ENCODE measurements around the gene PIGB.
"Not testable (repeated sequence)": the region's sequence is repeated elsewhere in the genome, so short reads cannot be mapped to it uniquely, and the experiment has no call there.

Gene PIGB

DNA sequence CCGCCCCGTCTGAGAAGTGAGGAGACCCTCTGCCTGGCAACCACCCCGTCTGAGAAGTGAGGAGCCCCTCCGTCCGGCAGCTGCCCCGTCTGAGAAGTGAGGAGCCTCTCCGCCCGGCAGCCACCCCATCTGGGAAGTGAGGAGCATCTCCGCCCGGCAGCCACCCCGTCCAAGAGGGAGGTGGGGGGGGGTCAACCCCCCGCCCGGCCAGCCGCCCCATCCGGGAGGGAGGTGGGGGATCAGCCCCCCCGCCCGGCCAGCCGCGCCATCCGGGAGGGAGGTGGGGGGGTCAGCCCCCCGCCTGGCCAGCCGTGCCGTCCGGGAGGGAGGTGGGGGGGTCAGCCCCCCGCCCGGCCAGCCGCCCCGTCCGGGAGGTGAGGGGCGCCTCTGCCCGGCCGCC is 16.2 kb upstream of the PIGB start:
- not testable (repeated sequence) for DNase-seq

- DNase-seq: no peak
Measured at GRCh38 chr15:55319537-55320237, 665 bp downstream of the PIGB start.

DNA sequence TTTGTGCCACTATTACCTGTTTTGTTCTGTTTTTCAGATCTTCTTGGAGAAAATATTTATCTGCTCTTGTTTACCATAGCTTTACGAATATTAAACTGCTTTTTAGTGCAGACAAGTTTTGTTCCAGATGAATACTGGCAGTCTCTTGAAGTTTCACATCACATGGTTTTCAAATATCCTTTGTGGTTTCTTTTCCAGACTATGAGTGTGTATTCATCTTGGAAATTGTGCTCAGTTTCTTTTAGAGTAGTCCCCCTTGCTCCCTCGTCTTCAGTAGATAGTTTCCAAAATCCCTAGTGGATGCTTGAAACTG is 1.2 kb downstream of the PIGB start:
- no peak for DNase-seq

GRCh38 chr15:55320963-55321362 is 1.9 kb downstream of the PIGB start:
- no peak for DNase-seq

GRCh38 chr15:55322467-55322866 is 3.4 kb downstream of the PIGB start:
- DNase-seq: no peak

- no peak for DNase-seq
Measured at GRCh38 chr15:55327387-55327786, 8.4 kb downstream of the PIGB start.

DNA sequence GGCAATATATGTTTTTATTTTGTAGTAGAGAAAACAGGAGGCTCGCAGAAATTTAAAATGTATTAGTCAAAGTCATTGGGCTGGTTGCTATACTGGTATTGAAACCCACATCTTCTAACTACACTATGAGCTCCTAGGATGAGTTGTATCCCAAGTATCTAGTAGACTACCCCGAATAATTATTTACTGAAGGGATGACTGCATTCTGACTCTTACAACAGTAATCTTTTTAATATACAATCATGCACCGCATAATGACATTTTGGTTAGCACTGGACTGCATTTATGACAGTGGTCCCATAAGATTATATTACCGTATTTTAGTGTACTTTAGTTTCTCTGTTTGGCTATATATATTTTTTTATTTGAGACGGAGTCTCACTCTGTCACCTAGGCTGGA is 15.3 kb downstream of the PIGB start:
- no peak for DNase-seq

DNA sequence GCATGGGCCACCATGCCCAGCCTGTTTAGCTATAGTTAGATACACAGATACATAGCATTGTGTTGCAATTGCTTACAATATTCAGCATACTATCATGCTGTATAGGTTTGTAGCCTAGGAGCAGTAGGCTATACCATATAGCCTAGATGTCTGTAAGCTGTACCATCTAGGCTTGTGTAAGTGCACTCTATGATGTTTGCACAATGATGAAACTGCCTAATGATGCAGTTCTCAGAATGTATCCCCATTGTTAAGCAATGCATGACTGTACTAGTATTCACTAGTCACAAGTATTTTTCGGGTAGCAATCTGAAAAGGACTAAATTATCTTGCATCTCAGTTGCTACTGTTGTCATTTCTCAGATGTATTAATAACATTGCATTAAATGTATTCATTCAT is 16.0 kb downstream of the PIGB start:
- no peak for DNase-seq

GRCh38 chr15:55337160-55337559 is 18.1 kb downstream of the PIGB start:
- DNase-seq: no peak

DNA sequence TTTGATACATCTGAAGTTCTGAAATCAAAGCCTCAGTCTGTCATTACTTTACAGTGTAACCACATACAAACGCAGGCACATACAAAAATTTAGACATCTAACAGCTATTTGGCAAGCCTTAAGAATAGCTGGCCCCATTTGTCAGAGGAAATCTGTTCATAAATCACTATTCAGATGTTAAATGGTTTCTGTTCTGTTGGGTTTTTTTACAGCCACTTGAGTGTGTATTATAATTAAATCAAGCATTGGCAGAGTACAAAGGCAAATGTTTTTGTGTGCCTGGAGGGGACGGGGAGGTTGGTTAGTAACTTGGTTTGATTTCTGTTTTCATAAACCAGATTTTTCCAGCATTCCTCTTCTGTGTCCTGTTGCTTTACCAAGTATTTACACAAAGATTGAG is 24.1 kb downstream of the PIGB start:
- DNase-seq: no peak

DNA sequence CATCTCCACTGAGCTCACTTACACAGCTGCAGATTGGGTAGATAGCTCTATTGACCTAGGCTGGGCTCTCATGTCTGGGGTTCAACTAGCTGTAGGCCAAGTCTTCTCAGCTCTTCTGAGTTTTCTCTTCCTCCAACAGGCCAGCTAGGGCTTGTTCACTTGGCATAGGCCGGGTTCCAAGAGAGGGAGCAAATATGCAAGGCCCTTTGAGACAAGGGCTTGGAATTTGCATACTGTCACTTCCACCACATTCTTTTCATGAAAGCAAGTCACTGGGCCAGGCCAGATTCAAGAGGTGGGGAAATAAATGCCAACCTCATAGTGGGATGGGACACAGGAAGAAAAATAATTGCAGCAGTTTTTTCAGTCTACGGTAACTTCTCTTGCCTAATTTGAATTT is 25.2 kb downstream of the PIGB start:
- DNase-seq: no peak

GRCh38 chr15:55348281-55348778 is 29.3 kb downstream of the PIGB start:
- DNase-seq: no peak

GRCh38 chr15:55349282-55349681 is 30.3 kb downstream of the PIGB start:
- DNase-seq: no peak

DNA sequence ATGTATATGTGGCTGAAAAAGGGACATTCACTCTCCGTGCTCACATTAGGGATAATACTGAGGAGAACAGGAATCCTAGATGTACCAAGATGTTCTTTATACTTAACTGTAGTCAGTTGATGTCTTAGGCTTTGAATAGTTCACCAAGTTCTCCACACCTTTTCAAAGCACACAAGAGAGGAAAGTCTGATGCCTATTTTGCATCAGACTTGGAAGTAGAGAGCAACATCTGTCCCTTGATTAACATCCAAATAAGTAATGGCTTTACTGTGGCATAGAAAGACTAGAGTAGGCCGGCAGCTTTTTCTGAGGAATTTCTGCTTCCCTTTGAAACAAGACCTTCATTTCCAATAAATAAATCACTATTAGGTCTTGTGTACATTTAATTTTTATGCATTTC is 34.0 kb downstream of the PIGB start:
- no peak for DNase-seq

GRCh38 chr15:55356985-55357585 is 38.1 kb downstream of the PIGB start:
- DNase-seq: no peak

GRCh38 chr15:55357774-55358173 is 38.8 kb downstream of the PIGB start:
- no peak for DNase-seq

- no peak for DNase-seq
Measured at GRCh38 chr15:55358471-55358870, 39.4 kb downstream of the PIGB start.

DNA sequence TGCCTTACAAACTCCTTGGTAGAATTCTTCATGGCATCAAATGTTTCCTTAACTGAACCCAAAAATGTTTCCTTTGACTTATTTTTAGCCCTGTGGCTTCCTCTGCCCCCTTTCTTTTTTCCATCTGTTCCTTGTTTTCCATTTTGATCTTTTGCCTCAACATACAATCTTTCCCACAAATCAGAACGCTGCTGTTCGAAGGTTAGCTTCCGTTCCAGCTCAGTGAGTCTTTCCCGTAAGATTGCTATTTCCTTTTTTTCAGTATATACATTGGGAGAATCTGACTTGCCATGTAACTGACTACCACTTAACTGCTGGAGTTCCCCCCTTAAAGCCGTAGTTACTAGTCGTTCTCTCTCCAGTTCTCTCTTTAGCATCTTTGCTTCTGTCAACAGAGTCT is 41.2 kb downstream of the PIGB start:
- no peak for DNase-seq

GRCh38 chr15:55361048-55361447 is 42.0 kb downstream of the PIGB start:
- DNase-seq: no peak

DNA sequence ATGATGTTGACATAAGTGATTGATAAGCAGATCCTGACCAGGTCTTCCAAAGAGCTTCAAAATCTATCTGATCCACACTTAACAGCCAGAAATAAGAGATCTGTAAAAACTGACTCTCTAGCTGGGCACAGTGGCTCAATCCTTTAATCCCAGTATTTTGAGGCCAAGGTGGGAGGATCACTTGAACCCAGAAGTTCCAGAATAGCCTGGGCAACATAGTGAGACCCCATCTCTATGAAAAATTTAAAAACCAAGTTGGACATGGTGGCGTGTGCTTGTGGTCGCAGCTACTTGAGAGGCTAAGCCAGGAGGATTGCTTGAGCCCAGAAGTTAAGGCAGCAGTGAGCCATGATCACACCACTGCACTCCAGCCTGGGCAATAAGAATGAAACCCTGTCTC is 43.6 kb downstream of the PIGB start:
- no peak for DNase-seq

GRCh38 chr15:55366981-55367380 is 48.0 kb downstream of the PIGB start:
- DNase-seq: no peak

GRCh38 chr15:55372701-55373440 is 53.8 kb downstream of the PIGB start:
- DNase-seq: no peak

DNA sequence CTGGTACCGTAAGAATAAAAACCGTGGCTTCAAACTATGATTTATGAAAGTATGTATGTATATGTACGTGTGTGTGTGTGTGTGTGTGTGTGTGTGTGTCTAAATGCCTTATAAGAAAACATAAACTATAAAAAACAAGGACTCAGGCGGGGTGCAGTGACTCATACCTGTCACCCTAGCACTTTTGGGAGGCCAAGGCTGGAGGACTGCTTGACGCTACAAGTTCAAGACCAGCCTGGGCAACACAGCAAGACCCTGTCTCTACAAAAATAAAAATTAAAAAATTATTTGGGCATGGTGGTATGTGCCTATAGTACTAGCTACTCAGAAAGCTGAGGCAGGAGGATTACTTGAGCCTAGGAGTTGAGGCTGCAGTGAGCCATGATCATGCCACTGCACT is 60.1 kb downstream of the PIGB start:
- no peak for DNase-seq

GRCh38 chr15:55381595-55381994 is 62.6 kb downstream of the PIGB start:
- DNase-seq: no peak

All from activated CD4-positive, alpha-beta T cell treated with anti-CD3 and anti-CD28 coated beads for 48 hours (primary cell).